Activated CD8-positive, alpha-beta memory T cell treated with anti-CD3 and anti-CD28 coated beads, Interleukin-2, amount 50 U/mL, for 48 hours (primary cell): ENCODE measurements around the gene NDUFA13.
"Not testable (repeated sequence)": the region's sequence is repeated elsewhere in the genome, so short reads cannot be mapped to it uniquely, and the experiment has no call there.

ENCODE experiments used
- DNase-seq: peaks from one replicate; pipeline ENCODE4 v3.0.0-alpha.2; 2020

NDUFA13 gene

GRCh38 chr19:19515642-19516519, at the start of gene NDUFA13:
Gene NDUFA13 (plus strand): TSS chr19:19516225. CDS start chr19:19516239, 14 bp downstream.
- peak; percentile 99 for DNase-seq

GRCh38 chr19:19468424-19469050, 47.5 kb upstream of the NDUFA13 start:
- no peak for DNase-seq

- DNase-seq: no peak
Measured at GRCh38 chr19:19470579-19470978, 45.4 kb upstream of the NDUFA13 start.

GRCh38 chr19:19471682-19472081, 44.3 kb upstream of the NDUFA13 start:
- DNase-seq: no peak

- not testable (repeated sequence) for DNase-seq
Measured at GRCh38 chr19:19472106-19472505, 43.9 kb upstream of the NDUFA13 start.

GRCh38 chr19:19475015-19475765, 40.8 kb upstream of the NDUFA13 start:
- DNase-seq: no peak

- DNase-seq: no peak
Measured at GRCh38 chr19:19475849-19476828, 39.9 kb upstream of the NDUFA13 start.

- DNase-seq: no peak
Measured at GRCh38 chr19:19477705-19478383, 38.2 kb upstream of the NDUFA13 start.

GRCh38 chr19:19480688-19481087, 35.3 kb upstream of the NDUFA13 start:
- no peak for DNase-seq

GRCh38 chr19:19482809-19483596, 33.0 kb upstream of the NDUFA13 start:
- no peak for DNase-seq

- no peak for DNase-seq
Measured at GRCh38 chr19:19485161-19485997, 30.6 kb upstream of the NDUFA13 start.

- DNase-seq: no peak
Measured at GRCh38 chr19:19485998-19486290, 30.1 kb upstream of the NDUFA13 start.

- DNase-seq: no peak
Measured at GRCh38 chr19:19486343-19487076, 29.5 kb upstream of the NDUFA13 start.

- no peak for DNase-seq
Measured at GRCh38 chr19:19487077-19487949, 28.7 kb upstream of the NDUFA13 start.

GRCh38 chr19:19487950-19488874, 27.8 kb upstream of the NDUFA13 start:
- no peak for DNase-seq

- peak; percentile 87 for DNase-seq
Measured at GRCh38 chr19:19488875-19489690, 26.9 kb upstream of the NDUFA13 start.
